PC-3 (cell line): ENCODE data around the gene NLRP4. TPM values are rescaled to one million over a fixed set of nuclear protein-coding genes. Genes with fewer than 3 reads are reported as not detected.

ENCODE experiments used
- ATAC-seq: fragments of 200-7000 bp; cut with Tn5 transposase; 2 replicates; pipeline ENCODE4 v1.9.1; 2020; ENCODE audit warnings: mild to moderate bottlenecking, moderate library complexity
- BruUV-seq: library from RNA; stranded (reverse); fragments of 400-500 nt; replicated peaks from 2 replicates; lab custom pipeline; 2021; lab: Mats Ljungman, UMichigan
- CTCF ChIA-PET: fragments of 300-600 bp; sonication (Branson Sonifier 250); formaldehyde crosslinking; loops from one replicate; lab custom pipeline; 2022; ENCODE audit warnings: antibody characterized with exemption; lab: Charles Lee
- POLR2A ChIA-PET: fragments of 300-600 bp; sonication (Branson Sonifier 250); formaldehyde crosslinking; loops from one replicate; lab custom pipeline; 2022; ENCODE audit warnings: antibody characterized with exemption; ENCODE audit not compliant: unreplicated experiment; lab: Charles Lee
- DNase-seq: peaks from one replicate; pipeline ENCODE4 v3.0.0-alpha.2; 2015
- H2AFZ ChIP-seq: fragments of 300-600 bp; sonication (generic); 2 replicates; pipeline ENCODE4 v1.6.0; 2016; ENCODE audit warnings: antibody characterized with exemption, low read length
- H3F3A ChIP-seq: fragments of 300-600 bp; sonication (generic); one replicate; pipeline ENCODE4 v1.6.0; 2017; ENCODE audit warnings: antibody characterized with exemption, low read length, control low read depth, mild to moderate bottlenecking; ENCODE audit not compliant: unreplicated experiment
- H3K27ac ChIP-seq: fragments of 300-600 bp; sonication (generic); 2 replicates; pipeline ENCODE4 v1.5.1; 2016; ENCODE audit warnings: mild to moderate bottlenecking, low read length
- H3K27me3 ChIP-seq: fragments of 300-600 bp; sonication (generic); 2 replicates; pipeline ENCODE4 v1.6.1; 2016; ENCODE audit warnings: low read length, mixed read lengths
- H3K36me3 ChIP-seq: fragments of 300-600 bp; sonication (generic); 2 replicates; pipeline ENCODE4 v1.6.1; 2016; ENCODE audit warnings: low read depth, mixed run types, low read length, mixed read lengths
- H3K4me1 ChIP-seq: fragments of 300-600 bp; sonication (generic); 2 replicates; pipeline ENCODE4 v1.5.1; 2016; ENCODE audit warnings: low read length; ENCODE audit not compliant: insufficient read depth
- H3K4me2 ChIP-seq: fragments of 300-600 bp; sonication (generic); 2 replicates; pipeline ENCODE4 v1.6.0; 2016; ENCODE audit warnings: low read length
- H3K4me3 ChIP-seq: fragments of 300-600 bp; sonication (generic); 2 replicates; pipeline ENCODE4 v1.5.1; 2016; ENCODE audit warnings: mild to moderate bottlenecking, low read length, mixed read lengths
- H3K79me2 ChIP-seq: fragments of 300-600 bp; sonication (generic); 2 replicates; pipeline ENCODE4 v1.6.1; 2017; ENCODE audit warnings: low read length, mixed read lengths
- H3K9ac ChIP-seq: fragments of 300-600 bp; sonication (generic); 2 replicates; pipeline ENCODE4 v1.6.0; 2016; ENCODE audit warnings: mild to moderate bottlenecking, low read length
- H3K9me2 ChIP-seq: fragments of 300-600 bp; sonication (generic); replicated peaks from 2 replicates; pipeline ENCODE4 v1.6.1; 2016; ENCODE audit warnings: mixed run types, low read length, mixed read lengths
- H3K9me3 ChIP-seq: fragments of 300-600 bp; sonication (generic); 2 replicates; pipeline ENCODE4 v1.6.1; 2016; ENCODE audit warnings: low read length, mixed read lengths
- H4K20me1 ChIP-seq: fragments of 300-600 bp; sonication (generic); 2 replicates; pipeline ENCODE4 v1.6.1; 2016; ENCODE audit warnings: low read length, mixed read lengths
- EZH2 ChIP-seq: fragments of 300-600 bp; sonication (generic); IDR thresholded peaks from one replicate; pipeline ENCODE4 v1.6.1; 2017; ENCODE audit warnings: antibody characterized with exemption, mild to moderate bottlenecking, low read length; ENCODE audit not compliant: unreplicated experiment
- EZH2phosphoT487 ChIP-seq: fragments of 300-600 bp; sonication (generic); IDR thresholded peaks from 2 replicates; pipeline ENCODE4 v1.6.1; 2018; ENCODE audit warnings: mild to moderate bottlenecking, antibody characterized with exemption, low read length, borderline replicate concordance
- intact Hi-C: fragments of 100-400 bp; cut with micrococcal nuclease; formaldehyde crosslinking; loops from 2 replicates; pipeline ENCODE4 v1.9.0; 2023
- total RNA-seq: library from RNA; depleted of rRNA; stranded (reverse); fragments of >200 nt; gene quantifications from 2 replicates; pipeline ENCODE4 v1.2.3, GENCODE V29; 2014
- TF ChIP-seq, protein P1 (sequence below): fragments of 300-600 bp; sonication (generic); conservative IDR thresholded peaks from 2 replicates; pipeline ENCODE4 v1.5.1; 2017; ENCODE audit warnings: antibody characterized with exemption, low read depth, mild to moderate bottlenecking, low read length

The NLRP4 gene
- total RNA-seq, 1 experiment from 2014 or later, result not detected

DNA sequence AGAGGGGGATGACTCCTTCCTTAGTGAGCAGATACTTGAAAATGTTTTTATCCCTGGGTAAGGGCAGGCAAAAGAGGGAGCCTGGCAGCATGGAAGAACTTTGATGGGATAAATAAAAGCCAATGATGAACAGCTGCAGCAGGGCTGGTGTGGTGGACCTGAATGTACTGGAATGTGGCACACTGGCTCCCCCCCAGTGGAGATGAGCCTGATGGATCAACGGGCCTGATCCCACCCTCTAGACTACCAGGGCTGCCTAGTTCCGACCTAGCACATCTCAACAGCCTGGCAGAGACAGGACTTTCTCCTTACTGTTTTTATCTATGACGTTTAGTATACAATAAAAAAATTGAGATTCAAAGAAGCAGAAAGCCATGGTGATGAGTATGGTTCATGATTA, 25.0 kb upstream of the NLRP4 start:
- Histone ChIP-seq H3K27me3 (peaks cover 56% of the 10 kb centered on the region), H3F3A (no peaks in the 10 kb centered on the region), H4K20me1 (no peaks in the 10 kb centered on the region), H3K79me2 (no peaks in the 10 kb centered on the region), H3K9me2 (no peaks in the 10 kb centered on the region), H3K4me3 (no peak overlapping the region), H2AFZ (no peak overlapping the region), H3K4me1 (no peaks in the 10 kb centered on the region), H3K9ac (no peak overlapping the region), H3K4me2 (no peak overlapping the region), H3K9me3 (no peaks in the 10 kb centered on the region), H3K36me3 (no peaks in the 10 kb centered on the region), H3K27ac (no peak overlapping the region)
- POLR2A ChIA-PET, result interaction anchor here (0.6 kb wide), 1 partner anchor 1539 kb away, joined by 3 read pairs; the partner anchor contains the start of gene ZNF304
- DNase-seq (no peak), ATAC-seq (no peak)
- no TSS peak for BruUV-seq
- TF ChIP-seq, protein P1, sequence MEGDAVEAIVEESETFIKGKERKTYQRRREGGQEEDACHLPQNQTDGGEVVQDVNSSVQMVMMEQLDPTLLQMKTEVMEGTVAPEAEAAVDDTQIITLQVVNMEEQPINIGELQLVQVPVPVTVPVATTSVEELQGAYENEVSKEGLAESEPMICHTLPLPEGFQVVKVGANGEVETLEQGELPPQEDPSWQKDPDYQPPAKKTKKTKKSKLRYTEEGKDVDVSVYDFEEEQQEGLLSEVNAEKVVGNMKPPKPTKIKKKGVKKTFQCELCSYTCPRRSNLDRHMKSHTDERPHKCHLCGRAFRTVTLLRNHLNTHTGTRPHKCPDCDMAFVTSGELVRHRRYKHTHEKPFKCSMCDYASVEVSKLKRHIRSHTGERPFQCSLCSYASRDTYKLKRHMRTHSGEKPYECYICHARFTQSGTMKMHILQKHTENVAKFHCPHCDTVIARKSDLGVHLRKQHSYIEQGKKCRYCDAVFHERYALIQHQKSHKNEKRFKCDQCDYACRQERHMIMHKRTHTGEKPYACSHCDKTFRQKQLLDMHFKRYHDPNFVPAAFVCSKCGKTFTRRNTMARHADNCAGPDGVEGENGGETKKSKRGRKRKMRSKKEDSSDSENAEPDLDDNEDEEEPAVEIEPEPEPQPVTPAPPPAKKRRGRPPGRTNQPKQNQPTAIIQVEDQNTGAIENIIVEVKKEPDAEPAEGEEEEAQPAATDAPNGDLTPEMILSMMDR, result no peak
- CTCF ChIA-PET, result no interaction called here
- intact Hi-C loops, result no loop called here

DNA sequence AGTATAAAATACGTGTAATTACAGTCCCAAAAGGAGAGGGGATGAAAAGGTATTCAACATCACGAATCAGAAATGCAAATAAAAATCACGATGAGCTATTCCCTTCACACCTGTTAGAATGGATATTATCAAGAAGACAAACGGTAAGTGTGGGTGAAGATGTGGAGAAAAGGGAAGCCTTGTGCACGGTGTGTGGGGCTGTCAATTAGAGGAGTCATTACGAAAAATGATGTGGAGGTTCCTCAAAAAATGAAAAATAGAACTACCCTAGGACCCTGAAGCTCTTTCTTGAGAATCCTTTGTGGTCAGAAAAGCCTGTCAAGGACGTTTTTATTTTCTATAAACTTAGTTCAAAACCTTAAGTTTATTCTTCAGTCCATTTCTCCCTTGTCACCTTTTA, 23.9 kb upstream of the NLRP4 start:
- DNase-seq (no peak), ATAC-seq (no peak)
- POLR2A ChIA-PET, result no interaction called here
- BruUV-seq, result no TSS peak
- Histone ChIP-seq H3K27ac (no peak overlapping the region), H3K4me1 (no peaks in the 10 kb centered on the region), H3K4me2 (no peak overlapping the region), H4K20me1 (no peaks in the 10 kb centered on the region), H3K9ac (no peak overlapping the region), H3K79me2 (no peaks in the 10 kb centered on the region), H3K9me2 (no peaks in the 10 kb centered on the region), H3K27me3 (peaks cover 50% of the 10 kb centered on the region), H3K9me3 (no peaks in the 10 kb centered on the region), H3F3A (no peaks in the 10 kb centered on the region), H3K4me3 (no peak overlapping the region), H3K36me3 (no peaks in the 10 kb centered on the region), H2AFZ (no peak overlapping the region)
- intact Hi-C loops, result no loop called here
- TF ChIP-seq EZH2phosphoT487, result no peak
- TF ChIP-seq, protein P1, result no peak
- TF ChIP-seq EZH2, result no peak
- CTCF ChIA-PET, result interaction anchor here (0.6 kb wide), 1 partner anchor 441 kb away, joined by 3 read pairs; no protein-coding TSS in a partner anchor

DNA sequence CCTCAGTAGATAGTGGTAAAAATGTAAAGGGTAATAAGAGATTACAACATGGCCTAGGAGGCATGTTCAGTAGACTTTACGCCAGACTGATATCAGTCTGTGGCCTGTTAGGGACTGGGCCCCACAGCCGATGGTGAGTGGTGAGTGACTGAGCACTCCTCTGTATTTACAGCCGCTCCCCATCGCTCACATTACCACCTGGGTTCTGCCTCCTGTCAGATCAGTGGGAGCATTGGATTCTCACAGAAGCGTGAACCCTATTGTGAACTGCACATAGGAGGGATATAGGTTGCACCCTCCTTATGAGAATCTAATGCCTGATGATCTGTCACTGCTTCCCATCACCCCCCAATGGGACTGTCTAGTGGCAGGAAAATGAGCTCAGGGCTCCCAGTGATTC, 22.4 kb upstream of the NLRP4 start:
- no peaks in the 10 kb centered on the region for H3K4me1 ChIP-seq
- H2AFZ ChIP-seq, result no peak overlapping the region
- H3K27me3 ChIP-seq, result peaks cover 61% of the 10 kb centered on the region
- POLR2A ChIA-PET, result no interaction called here
- H3K4me3 ChIP-seq, result no peak overlapping the region
- H3K4me2 ChIP-seq, result no peak overlapping the region
- DNase-seq (no peak), ATAC-seq (no peak)
- H3K27ac ChIP-seq, result no peak overlapping the region
- no TSS peak for BruUV-seq
- CTCF ChIA-PET, result no interaction called here
- no peaks in the 10 kb centered on the region for H3K9me3 ChIP-seq
- TF ChIP-seq EZH2phosphoT487 (no peak), EZH2 (no peak)
- TF ChIP-seq, protein P1, result no peak
- H3K9me2 ChIP-seq, result no peaks in the 10 kb centered on the region
- no peaks in the 10 kb centered on the region for H3F3A ChIP-seq
- no peaks in the 10 kb centered on the region for H4K20me1 ChIP-seq
- H3K36me3 ChIP-seq, result no peaks in the 10 kb centered on the region
- no peak overlapping the region for H3K9ac ChIP-seq
- intact Hi-C loops, result no loop called here
- H3K79me2 ChIP-seq, result no peaks in the 10 kb centered on the region
